Skeletal muscle tissue (tissue), 5 donors: ENCODE data around the gene ING3. TPM values are rescaled to one million over a fixed set of nuclear protein-coding genes. Genes with fewer than 3 reads are reported as not detected.

ENCODE experiments used
- H3K27ac ChIP-seq: one replicate; pipeline ENCODE4 v1.7.0; 2013; ENCODE audit warnings: mild to moderate bottlenecking, low read depth, low read length, inconsistent platforms
- H3K27me3 ChIP-seq, 3 donors: one replicate each; pipeline ENCODE4 v1.7.0; 2013; ENCODE audit warnings: low read length in 3 of 3; ENCODE audit not compliant: control insufficient read depth in 3 of 3, insufficient read depth in 3 of 3
- H3K36me3 ChIP-seq, 3 donors: one replicate each; pipeline ENCODE4 v1.7.0; 2013; ENCODE audit warnings: low read length in 3 of 3; ENCODE audit not compliant: control insufficient read depth in 3 of 3, insufficient read depth in 3 of 3
- H3K4me1 ChIP-seq, 3 donors: one replicate each; pipeline ENCODE4 v1.7.0; 2013; ENCODE audit warnings: low read length in 3 of 3, mild to moderate bottlenecking in 3 of 3; ENCODE audit not compliant: control insufficient read depth in 3 of 3, insufficient read depth in 3 of 3
- H3K4me3 ChIP-seq, 3 donors: one replicate each; pipeline ENCODE4 v1.7.0; 2013; ENCODE audit warnings: low read length in 3 of 3
- H3K9ac ChIP-seq, 3 donors: one replicate each; pipeline ENCODE4 v1.7.0; 2013; ENCODE audit warnings: low read length in 3 of 3, mild to moderate bottlenecking in 3 of 3, moderate library complexity in 2 of 3, low read depth in 1 of 3
- H3K9me3 ChIP-seq, 3 donors: one replicate each; pipeline ENCODE4 v1.7.0; 2013; ENCODE audit warnings: low read length in 3 of 3; ENCODE audit not compliant: control insufficient read depth in 3 of 3
- small RNA-seq: library from RNA; depleted of rRNA; stranded (forward); fragments of <200 nt; gene quantifications from one replicate; pipeline ENCODE3, GENCODE V24; 2014
- total RNA-seq: library from RNA; depleted of rRNA; stranded (reverse); fragments of >200 nt; gene quantifications from one replicate; pipeline ENCODE4 v1.2.3, GENCODE V29; 2014
- donor health status: Osteomylitis.

Gene ING3
- total RNA-seq, 1 donor from 2014 or later = 11.5 TPM

DNA sequence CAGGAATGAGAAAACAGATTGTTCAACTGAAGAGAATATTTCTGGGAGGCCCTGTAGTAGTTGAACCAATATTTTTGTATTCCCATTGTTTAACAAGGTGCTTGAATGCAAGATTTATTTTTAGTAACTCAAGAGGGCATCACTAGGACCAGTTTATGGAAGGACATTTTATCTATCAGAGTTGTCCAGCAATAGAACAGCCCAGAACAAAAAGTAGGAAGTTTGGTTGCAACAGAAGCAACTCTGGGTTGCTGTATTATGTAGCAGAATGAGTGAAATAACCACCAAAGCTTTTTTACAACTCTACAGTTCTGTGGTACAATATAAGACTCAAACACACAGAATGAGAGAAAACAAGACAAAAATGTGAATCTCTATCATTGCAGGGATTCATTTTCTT lies 72.6 kb downstream of the ING3 start:
- no peaks in the 10 kb centered on the region for H3K27me3 ChIP-seq
- no peaks in the 10 kb centered on the region for H3K9me3 ChIP-seq
- peak overlapping the region; percentile 39 for H3K27ac ChIP-seq
- no peak overlapping the region for H3K9ac ChIP-seq
- no peak overlapping the region for H3K4me3 ChIP-seq
- peaks cover 0 to 5% (median 0%) of the 10 kb centered on the region in 3 donors for H3K36me3 ChIP-seq
- H3K4me1 ChIP-seq = peaks cover 19 to 38% (median 34%) of the 10 kb centered on the region in 3 donors

DNA sequence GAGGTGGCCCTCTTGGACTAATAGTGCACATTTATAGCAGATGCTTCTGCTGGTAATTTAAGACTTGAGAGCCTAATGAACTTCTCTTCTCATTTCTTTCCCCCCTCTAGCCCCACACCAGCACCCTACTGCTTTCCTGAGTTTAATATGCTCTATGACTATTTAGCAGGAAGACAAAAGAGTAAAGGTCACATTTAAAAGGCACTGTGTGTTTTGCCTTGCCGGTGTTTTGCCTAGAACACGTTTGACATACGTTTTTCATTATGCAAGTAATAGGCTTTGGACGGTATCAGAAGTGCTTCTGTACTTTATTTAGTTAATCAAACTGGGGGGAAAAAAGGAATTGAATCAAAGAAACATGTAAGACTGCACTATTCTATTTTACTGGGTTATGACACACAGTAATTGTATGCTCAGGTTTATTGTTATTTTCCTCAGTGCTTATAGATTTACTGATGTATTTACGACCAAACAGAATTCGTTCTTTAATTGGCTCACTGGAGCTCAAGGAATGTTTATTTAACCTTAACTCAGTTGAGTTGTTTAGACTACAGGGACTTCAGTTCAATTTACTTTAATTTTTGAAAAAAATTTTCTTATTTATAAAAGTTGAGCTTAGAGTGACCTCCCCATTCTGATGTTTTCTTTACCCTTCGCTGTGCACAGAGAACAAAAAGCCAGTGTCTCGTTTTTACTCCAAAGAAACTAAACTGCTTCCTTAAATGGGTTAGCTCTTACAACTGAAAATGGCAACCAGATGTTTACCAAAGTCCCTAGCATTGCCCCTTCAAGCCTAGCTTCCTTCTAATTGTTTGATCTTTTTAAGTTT lies 73.3 kb downstream of the ING3 start:
- H3K9ac ChIP-seq = peak overlapping the region in 1 of 3 donors; percentile 8
- no peak overlapping the region for H3K4me3 ChIP-seq
- peaks cover 0 to 5% (median 0%) of the 10 kb centered on the region in 3 donors for H3K36me3 ChIP-seq
- peak overlapping the region; percentile 39 for H3K27ac ChIP-seq
- peaks cover 20 to 36% (median 35%) of the 10 kb centered on the region in 3 donors for H3K4me1 ChIP-seq
- no peaks in the 10 kb centered on the region for H3K27me3 ChIP-seq
- no peaks in the 10 kb centered on the region for H3K9me3 ChIP-seq

DNA sequence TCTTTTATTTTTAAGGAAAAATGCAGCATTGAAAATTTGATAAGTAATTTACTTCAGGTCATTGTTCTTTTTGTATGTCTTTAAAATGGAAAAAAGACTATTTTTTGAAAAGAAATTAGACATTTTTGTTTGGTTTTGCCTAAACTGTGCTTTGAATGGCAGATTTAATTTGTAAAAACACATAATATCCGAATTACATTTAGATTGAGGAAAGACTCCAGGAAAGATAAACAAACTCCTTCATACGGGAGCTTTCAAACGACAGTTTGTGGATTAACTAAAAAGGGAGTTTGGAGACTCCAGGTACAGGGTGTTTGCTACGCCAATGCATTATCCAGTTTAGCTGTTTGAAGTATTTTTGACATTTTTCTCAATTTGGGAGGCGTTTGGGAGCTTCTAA lies 74.0 kb downstream of the ING3 start:
- Histone ChIP-seq H3K9ac (peak overlapping the region in 1 of 3 donors; percentile 3), H3K4me3 (no peak overlapping the region), H3K4me1 (peaks cover 13 to 33% (median 28%) of the 10 kb centered on the region in 3 donors), H3K27ac (no peak overlapping the region), H3K36me3 (peaks cover 0 to 5% (median 0%) of the 10 kb centered on the region in 3 donors), H3K9me3 (no peaks in the 10 kb centered on the region), H3K27me3 (no peaks in the 10 kb centered on the region)

DNA sequence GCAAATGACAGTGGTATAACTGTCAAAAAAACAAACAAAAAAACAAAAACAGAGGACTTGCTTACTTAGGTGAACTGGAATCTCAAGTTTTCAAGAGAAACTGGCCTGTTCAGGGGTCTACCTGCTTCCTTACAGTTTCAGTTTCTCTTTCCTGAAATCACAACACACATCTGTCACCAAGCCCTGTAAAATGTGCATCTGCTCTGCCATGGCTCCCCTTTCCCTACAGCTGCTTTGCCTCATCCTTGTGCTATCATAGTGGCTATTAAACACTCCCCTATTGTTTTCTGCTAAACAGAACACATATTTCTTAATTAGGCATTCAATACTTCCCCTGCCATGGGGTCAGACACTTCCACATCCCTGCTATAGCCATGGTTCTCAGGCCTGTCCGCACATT lies 75.6 kb downstream of the ING3 start:
- Histone ChIP-seq H3K9ac (no peak overlapping the region), H3K27me3 (no peaks in the 10 kb centered on the region), H3K4me3 (no peak overlapping the region), H3K9me3 (no peaks in the 10 kb centered on the region), H3K4me1 (peaks cover 12 to 27% (median 27%) of the 10 kb centered on the region in 3 donors), H3K27ac (peak overlapping the region; percentile 15), H3K36me3 (peaks cover 0 to 5% (median 0%) of the 10 kb centered on the region in 3 donors)

DNA sequence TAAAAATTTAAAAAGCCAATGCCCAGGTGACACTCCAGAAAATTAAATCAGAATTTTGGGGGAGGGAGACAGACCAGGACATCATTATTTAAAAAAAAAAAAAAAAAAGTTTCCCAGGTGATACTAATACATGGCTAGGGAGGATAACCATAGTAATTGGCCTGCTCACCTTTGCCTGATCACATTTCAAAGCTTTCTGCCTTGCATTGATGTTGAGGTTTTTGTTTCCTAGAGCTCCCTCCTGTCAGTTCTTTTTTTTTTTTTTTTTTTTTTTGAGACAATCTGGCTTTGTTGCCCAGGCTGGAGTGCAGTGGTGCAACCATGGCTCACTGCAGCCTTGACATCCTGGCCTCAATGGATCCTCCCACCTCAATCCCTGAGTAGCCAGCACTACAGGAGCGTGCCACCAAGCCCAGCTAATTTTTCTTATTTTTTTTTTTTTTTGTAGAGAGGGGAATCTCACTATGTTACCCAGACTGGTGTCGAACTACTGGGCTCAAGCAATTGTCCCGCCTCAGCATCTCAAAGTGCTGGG lies 76.1 kb downstream of the ING3 start:
- peaks cover 0 to 5% (median 0%) of the 10 kb centered on the region in 3 donors for H3K36me3 ChIP-seq
- peak overlapping the region in 1 of 3 donors; percentile 23 for H3K9ac ChIP-seq
- H3K9me3 ChIP-seq = no peaks in the 10 kb centered on the region
- peaks cover 12 to 27% (median 27%) of the 10 kb centered on the region in 3 donors for H3K4me1 ChIP-seq
- H3K4me3 ChIP-seq = no peak overlapping the region
- no peak overlapping the region for H3K27ac ChIP-seq
- H3K27me3 ChIP-seq = no peaks in the 10 kb centered on the region

Small RNAs within 50 kb of the gene (small RNA-seq; reads per million reads assigned to genes)
- not detected for gene RNA5SP240

Other genes starting within 250 kb of the ING3 start
- 33.4 TPM for gene TSPAN12, start 92.6 kb upstream of the ING3 start, total RNA-seq
- gene CPED1, start 37.9 kb downstream of the ING3 start, total RNA-seq = 14.6 TPM